Body of pancreas (tissue), 4 donors: ENCODE results near the gene DCAF11.

Source experiments
- POLR2A ChIP-seq, 3 donors: fragments of 450-650 bp; IDR thresholded peaks; one replicate each; pipeline ENCODE4 v1.6.1; 2016; ENCODE audit warnings: antibody characterized with exemption in 3 of 3, mild to moderate bottlenecking in 2 of 3
- TF ChIP-seq, protein P1 (sequence below), 7 experiments: fragments of 450-650 bp in 4 of 7; fragments of 200-600 bp in 3 of 7; sonication (generic) in 3 of 7; IDR thresholded peaks; one replicate each; pipeline ENCODE4 v1.5.1; 2016 to 2019; ENCODE audit warnings: antibody characterized with exemption in 7 of 7

DNA sequence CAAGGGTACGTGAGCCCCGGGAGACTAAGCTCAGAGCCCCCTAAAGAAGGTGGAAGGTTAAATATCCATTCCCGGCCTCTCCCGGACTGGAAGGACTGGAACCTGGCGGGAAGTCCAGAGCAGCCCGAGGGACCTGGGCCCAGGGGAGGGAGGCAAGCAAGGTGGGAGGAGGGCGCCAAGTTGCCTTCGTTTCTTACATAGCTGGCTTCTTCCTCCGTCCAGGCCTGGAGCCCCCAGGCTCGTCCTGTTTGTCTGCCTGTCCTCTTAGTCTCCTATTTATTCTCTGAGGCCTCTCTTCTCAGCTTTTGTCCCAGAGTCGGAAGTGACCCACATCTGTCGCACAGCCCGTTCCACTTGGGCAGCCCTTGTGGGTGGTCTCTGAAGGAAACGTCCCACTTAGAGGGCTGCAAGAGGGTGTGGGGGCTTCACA is 19.7 kb upstream of the DCAF11 start:
- TF ChIP-seq, protein P1, sequence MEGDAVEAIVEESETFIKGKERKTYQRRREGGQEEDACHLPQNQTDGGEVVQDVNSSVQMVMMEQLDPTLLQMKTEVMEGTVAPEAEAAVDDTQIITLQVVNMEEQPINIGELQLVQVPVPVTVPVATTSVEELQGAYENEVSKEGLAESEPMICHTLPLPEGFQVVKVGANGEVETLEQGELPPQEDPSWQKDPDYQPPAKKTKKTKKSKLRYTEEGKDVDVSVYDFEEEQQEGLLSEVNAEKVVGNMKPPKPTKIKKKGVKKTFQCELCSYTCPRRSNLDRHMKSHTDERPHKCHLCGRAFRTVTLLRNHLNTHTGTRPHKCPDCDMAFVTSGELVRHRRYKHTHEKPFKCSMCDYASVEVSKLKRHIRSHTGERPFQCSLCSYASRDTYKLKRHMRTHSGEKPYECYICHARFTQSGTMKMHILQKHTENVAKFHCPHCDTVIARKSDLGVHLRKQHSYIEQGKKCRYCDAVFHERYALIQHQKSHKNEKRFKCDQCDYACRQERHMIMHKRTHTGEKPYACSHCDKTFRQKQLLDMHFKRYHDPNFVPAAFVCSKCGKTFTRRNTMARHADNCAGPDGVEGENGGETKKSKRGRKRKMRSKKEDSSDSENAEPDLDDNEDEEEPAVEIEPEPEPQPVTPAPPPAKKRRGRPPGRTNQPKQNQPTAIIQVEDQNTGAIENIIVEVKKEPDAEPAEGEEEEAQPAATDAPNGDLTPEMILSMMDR (IDR thresholded peaks at IDR 0.05), result no peak
- TF ChIP-seq POLR2A (IDR thresholded peaks at IDR 0.05), result no peak
